ENCODE measurements around the gene PPP1CC.
"Not testable (repeated sequence)": the region's sequence is repeated elsewhere in the genome, so short reads cannot be mapped to it uniquely, and the experiment has no call there.

The PPP1CC gene

GRCh38 chr12:110758922-110759321 lies 16.2 kb upstream of the PPP1CC start:
- FAIRE-seq, result no peak
- no peak for DNase-seq (ENCODE audit: extremely low spot score, insufficient read length, low read depth)

DNA sequence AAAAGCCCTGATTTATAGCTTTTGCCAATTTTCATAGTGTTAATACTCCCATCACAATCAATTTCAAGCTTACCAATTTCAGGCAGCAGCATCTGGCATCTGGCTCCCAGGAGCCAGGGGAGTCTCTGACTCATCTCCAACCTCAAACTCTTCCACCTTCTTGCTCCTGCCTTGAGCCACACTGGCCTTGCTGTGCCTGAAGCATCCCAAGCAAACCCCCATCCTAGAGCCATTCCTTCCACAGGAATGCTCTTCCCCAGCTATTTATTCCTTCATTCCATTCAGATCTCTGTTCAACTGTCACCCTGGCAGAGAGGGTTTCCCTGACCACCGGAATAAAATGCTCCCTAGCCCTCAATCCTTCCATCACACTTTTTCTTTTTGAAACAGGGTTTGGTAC lies 13.9 kb upstream of the PPP1CC start:
- FAIRE-seq (no peak), DNase-seq (ENCODE audit: extremely low spot score, insufficient read length, low read depth) (no peak)

- DNase-seq (ENCODE audit: extremely low spot score, insufficient read length, low read depth) (no peak), FAIRE-seq (no peak)
Measured at GRCh38 chr12:110754101-110754793, 11.6 kb upstream of the PPP1CC start.

GRCh38 chr12:110750784-110751461 lies 8.2 kb upstream of the PPP1CC start:
- no peak for DNase-seq (ENCODE audit: extremely low spot score, insufficient read length, low read depth)
- no peak for FAIRE-seq

DNA sequence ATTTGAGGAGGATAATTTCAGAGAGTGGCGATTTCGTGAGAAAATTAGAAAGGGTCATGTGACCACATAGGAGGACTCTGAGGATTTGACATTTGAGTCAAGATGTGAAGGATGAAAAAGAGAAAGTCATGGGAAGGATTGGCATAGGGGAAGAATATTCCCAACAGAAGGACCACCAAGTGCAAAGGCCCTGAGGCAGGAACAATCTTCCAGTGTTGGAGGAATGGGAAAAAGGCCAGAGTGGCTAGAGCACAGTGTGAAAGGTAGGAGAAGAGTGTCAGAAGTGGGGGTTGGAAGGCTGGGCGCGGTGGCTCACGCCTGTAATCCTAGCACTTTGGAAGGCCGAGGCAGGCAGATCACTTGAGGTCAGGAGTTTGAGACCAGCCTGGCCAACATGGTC lies 3.9 kb upstream of the PPP1CC start:
- no peak for FAIRE-seq
- DNase-seq (ENCODE audit: extremely low spot score, insufficient read length, low read depth), result no peak

- FAIRE-seq (no peak), DNase-seq (ENCODE audit: extremely low spot score, insufficient read length, low read depth) (no peak)
Measured at GRCh38 chr12:110745542-110746284, 3.0 kb upstream of the PPP1CC start.

DNA sequence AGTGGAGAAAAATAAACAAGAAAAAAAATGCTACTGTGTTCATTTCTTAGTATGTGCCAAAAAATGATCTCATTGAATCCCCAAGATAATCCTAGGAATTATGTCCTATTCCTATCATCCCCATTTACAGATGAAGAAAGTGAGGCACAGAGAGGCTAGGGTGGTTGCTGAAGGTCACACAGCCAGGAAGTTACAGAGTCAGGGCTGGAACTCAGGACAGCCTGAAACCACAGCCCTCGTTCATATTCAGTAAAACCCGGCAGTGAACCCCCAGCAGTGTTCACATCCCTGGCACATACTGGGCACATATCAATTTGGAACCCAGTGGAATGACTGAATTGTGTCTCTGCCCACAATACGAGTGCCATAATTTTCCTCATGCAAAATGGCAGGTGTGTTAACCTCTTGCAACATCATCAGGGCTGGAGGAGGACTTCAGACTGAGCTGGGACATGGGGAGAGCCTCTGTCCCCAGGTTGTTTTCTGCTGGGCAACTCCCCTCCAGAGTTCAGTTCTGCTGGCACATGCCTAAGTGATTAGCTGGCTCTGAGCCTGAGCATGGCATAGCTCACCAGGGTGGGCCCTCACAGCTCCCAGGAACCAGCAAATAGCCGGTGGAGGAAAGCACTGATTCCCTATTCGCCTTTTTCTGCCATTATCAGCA lies 2.0 kb upstream of the PPP1CC start:
- no peak for FAIRE-seq
- DNase-seq (ENCODE audit: extremely low spot score, insufficient read length, low read depth), result no peak

- no peak for DNase-seq (ENCODE audit: extremely low spot score, insufficient read length, low read depth)
- FAIRE-seq, result no peak
Measured at GRCh38 chr12:110744151-110744571, 1.5 kb upstream of the PPP1CC start.

- DNase-seq (ENCODE audit: extremely low spot score, insufficient read length, low read depth) (no peak), FAIRE-seq (no peak)
Measured at GRCh38 chr12:110743571-110744093, 941 bp upstream of the PPP1CC start.

DNA sequence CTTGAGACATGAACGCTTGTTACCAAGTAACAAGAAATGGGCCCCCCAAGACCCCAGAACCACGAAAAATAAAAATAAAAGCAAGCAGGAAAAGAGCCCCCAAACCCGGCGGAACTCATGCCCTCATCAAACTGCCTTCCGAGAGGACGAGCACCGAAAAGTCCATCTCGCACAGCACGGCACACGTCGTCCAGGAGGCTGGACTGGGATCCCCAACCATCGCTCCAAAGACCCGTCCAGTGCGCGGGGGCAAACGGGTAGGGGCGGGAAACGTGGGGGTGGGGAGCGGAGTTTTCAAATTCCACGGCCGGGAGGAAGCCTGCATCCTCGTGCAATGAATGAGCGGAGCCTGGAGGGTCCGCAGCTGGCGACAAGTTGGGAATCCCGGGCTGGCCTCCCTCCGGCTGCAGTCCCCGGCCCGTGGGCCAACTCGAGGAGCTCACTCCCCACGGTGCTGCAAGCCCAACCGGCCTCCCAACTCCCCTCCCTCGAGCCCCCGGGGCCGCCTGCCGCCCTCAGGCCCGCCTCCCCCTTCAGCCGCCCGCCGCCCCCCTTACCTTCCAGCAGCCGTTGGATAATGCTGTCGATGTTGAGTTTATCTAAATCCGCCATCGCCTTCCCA lies 484 bp downstream of the PPP1CC start:
- DNase-seq (ENCODE audit: extremely low spot score, insufficient read length, low read depth), result no peak

DNA sequence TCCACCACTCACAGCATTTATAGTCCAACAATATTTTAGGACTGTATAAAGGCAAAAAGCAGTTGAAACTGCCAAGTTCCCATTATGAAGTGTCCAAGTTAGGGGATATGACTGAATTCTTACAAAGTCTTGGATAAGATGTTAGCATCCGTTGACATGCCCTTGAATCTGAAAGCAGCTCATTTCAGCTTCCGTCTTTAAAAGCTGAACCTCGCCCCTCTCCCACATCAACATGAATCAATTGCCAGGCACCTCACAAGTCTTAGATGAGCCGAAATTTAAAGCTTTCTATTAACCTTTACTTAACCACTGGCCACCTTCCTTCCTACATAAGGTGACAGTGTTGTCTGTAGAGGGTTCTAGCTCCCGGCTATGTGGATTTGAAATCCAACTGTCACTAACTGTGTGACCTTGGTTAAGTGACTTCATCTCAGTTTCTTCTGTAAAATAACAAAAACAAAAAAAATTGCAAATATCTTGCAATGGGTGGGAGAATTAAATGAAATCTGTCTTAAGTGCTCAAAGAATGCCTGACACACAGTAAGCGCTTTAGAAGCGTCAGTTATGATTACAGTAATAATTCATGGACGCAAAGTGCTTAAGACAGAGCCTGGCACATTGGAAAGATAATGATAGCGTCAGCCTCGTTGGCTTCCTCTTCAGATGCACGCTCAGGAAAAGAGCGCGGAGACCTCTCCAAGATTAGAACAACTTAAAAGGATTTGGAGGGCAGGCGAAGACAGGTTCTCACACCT lies 1.2 kb downstream of the PPP1CC start:
- FAIRE-seq (peak; percentile 69), DNase-seq (ENCODE audit: extremely low spot score, insufficient read length, low read depth) (no peak)

More for the DNA sequence above, 484 bp downstream of the PPP1CC start:
- FAIRE-seq, result no peak

DNA sequence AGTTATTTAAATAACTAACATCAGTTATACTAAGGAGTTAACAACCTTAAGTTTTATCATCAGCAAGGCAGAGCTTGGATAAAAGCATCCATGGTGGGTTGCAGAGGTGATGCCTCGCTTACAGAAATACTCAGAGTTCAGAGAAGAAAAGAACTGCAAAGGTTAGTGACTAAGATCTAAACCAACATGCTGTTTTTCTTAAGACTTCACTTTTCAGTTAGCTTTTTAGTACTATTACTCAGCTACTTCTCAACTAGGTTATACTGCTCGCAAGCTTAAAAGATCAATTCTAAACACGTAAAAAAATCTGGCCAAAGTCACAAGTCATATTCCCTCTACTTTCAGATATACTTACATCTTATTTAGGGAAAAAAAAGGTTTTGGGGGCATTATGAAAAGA lies 2.8 kb downstream of the PPP1CC start:
- FAIRE-seq, result peak; percentile 18

GRCh38 chr12:110739488-110739887 lies 3.2 kb downstream of the PPP1CC start:
- peak; percentile 41 for FAIRE-seq

More for the DNA sequence above, 2.8 kb downstream of the PPP1CC start:
- no peak for DNase-seq (ENCODE audit: extremely low spot score, insufficient read length, low read depth)

DNA sequence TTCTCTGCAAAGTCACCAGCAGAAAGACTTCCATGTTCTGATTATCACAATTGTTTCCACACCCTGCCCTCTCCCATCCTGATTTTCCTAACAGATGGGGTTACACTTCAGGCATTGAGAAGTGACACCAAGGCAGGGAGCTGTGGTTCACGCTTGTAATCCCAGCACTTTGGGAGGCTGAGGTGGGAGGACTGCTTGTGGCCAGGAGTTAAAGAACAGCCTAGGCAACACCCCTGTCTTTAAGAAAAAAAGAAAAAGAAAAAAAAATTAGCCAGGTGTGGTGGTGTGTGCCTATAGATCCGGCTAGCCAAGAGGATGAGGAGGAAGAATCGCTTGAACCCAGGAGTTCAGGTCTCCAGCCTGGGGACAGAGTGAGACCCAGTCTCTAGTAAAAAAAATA lies 5.2 kb downstream of the PPP1CC start:
- DNase-seq (ENCODE audit: extremely low spot score, insufficient read length, low read depth), result no peak
- FAIRE-seq, result no peak

More at GRCh38 chr12:110739488-110739887, 3.2 kb downstream of the PPP1CC start:
- DNase-seq (ENCODE audit: extremely low spot score, insufficient read length, low read depth), result no peak

- not testable (repeated sequence) for FAIRE-seq; DNase-seq (ENCODE audit: extremely low spot score, insufficient read length, low read depth)
Measured at GRCh38 chr12:110737016-110737415, 5.7 kb downstream of the PPP1CC start.

GRCh38 chr12:110733900-110734299 lies 8.8 kb downstream of the PPP1CC start:
- FAIRE-seq, result no peak
- no peak for DNase-seq (ENCODE audit: extremely low spot score, insufficient read length, low read depth)

- FAIRE-seq (no peak), DNase-seq (ENCODE audit: extremely low spot score, insufficient read length, low read depth) (no peak)
Measured at GRCh38 chr12:110733089-110733715, 9.5 kb downstream of the PPP1CC start.

- FAIRE-seq, result no peak
- no peak for DNase-seq (ENCODE audit: extremely low spot score, insufficient read length, low read depth)
Measured at GRCh38 chr12:110732572-110732971, 10.1 kb downstream of the PPP1CC start.

GRCh38 chr12:110731479-110731878 lies 11.2 kb downstream of the PPP1CC start:
- DNase-seq (ENCODE audit: extremely low spot score, insufficient read length, low read depth) (no peak), FAIRE-seq (no peak)
